Measurements from ENCODE around the gene AJM1.
"Not testable (repeated sequence)": the region's sequence is repeated elsewhere in the genome, so short reads cannot be mapped to it uniquely, and the experiment has no call there.

AJM1 gene

DNA sequence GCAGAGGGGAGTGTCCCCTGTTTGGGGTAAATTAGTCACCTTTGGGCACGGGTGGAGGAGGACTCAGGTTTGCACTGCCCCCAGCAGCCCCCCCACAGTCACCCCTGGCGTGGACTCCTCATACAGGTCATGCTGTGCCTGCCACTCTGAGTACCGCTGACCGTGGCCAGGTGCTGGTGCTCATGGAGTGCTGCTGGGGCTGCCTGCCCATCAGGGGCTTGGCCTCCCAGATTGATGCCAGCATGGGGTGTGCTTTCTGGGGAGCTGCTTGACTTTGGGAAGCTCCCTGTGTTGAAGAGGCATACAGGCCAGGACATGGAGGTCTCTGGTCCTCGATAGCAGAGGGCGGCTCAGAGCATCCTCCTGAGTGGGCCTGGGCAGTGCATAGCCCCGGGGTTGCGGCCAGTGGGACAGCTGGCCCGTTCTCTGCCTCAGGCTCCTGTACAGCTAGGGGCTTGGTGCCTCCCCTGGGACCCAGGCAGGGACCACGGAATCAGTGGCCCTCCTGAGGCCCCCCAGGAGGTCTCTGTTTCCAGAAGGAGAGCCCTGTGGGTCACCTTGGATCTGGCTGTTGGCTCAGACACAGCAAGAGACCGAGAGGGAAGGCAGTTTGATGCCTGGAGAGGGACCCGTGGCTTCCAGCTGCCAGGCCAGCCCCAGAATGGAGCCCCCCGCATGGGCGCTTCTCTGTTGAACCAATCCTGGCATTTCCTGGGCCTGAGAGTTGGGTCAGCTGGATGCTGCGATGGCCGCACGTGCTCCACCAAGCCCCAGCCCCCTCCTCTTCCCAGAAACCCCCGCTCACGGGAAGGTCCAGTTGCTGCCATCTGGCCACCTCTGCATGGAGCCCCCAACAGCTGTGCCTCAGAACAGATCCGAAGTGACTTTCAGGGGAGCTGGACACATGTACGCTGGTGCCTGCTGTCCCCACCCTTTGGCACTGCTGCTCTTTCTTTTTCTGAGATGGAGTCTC is 6.1 kb upstream of the AJM1 start:
- ATAC-seq = no peak
- TF ChIP-seq TCF4 (CRISPR knock-in tag; IDR thresholded peaks at IDR 0.05; ENCODE audit: borderline replicate concordance) = no peak
- TF ChIP-seq, protein P1, sequence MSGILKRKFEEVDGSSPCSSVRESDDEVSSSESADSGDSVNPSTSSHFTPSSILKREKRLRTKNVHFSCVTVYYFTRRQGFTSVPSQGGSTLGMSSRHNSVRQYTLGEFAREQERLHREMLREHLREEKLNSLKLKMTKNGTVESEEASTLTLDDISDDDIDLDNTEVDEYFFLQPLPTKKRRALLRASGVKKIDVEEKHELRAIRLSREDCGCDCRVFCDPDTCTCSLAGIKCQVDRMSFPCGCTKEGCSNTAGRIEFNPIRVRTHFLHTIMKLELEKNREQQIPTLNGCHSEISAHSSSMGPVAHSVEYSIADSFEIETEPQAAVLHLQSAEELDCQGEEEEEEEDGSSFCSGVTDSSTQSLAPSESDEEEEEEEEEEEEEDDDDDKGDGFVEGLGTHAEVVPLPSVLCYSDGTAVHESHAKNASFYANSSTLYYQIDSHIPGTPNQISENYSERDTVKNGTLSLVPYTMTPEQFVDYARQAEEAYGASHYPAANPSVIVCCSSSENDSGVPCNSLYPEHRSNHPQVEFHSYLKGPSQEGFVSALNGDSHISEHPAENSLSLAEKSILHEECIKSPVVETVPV (CRISPR knock-in tag; IDR thresholded peaks at IDR 0.05) = no peak
- TF ChIP-seq RARB (CRISPR knock-in tag; IDR thresholded peaks at IDR 0.05) = no peak
- TF ChIP-seq ZNF70 (CRISPR knock-in tag; IDR thresholded peaks at IDR 0.05) = no peak
- TF ChIP-seq, protein P2, sequence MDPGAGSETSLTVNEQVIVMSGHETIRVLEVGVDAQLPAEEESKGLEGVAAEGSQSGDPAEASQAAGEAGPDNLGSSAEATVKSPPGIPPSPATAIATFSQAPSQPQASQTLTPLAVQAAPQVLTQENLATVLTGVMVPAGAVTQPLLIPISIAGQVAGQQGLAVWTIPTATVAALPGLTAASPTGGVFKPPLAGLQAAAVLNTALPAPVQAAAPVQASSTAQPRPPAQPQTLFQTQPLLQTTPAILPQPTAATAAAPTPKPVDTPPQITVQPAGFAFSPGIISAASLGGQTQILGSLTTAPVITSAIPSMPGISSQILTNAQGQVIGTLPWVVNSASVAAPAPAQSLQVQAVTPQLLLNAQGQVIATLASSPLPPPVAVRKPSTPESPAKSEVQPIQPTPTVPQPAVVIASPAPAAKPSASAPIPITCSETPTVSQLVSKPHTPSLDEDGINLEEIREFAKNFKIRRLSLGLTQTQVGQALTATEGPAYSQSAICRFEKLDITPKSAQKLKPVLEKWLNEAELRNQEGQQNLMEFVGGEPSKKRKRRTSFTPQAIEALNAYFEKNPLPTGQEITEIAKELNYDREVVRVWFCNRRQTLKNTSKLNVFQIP (CRISPR knock-in tag; IDR thresholded peaks at IDR 0.05; ENCODE audit: borderline replicate concordance, low read depth) = no peak
- TF ChIP-seq, protein P3, sequence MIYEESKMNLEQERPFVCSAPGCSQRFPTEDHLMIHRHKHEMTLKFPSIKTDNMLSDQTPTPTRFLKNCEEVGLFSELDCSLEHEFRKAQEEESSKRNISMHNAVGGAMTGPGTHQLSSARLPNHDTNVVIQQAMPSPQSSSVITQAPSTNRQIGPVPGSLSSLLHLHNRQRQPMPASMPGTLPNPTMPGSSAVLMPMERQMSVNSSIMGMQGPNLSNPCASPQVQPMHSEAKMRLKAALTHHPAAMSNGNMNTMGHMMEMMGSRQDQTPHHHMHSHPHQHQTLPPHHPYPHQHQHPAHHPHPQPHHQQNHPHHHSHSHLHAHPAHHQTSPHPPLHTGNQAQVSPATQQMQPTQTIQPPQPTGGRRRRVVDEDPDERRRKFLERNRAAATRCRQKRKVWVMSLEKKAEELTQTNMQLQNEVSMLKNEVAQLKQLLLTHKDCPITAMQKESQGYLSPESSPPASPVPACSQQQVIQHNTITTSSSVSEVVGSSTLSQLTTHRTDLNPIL (CRISPR knock-in tag; IDR thresholded peaks at IDR 0.05; ENCODE audit: low read depth) = no peak
- no peak for TF ChIP-seq ZFP30 (CRISPR knock-in tag; IDR thresholded peaks at IDR 0.05)
- TF ChIP-seq TOX (CRISPR knock-in tag; IDR thresholded peaks at IDR 0.05; ENCODE audit: borderline replicate concordance) = no peak

DNA sequence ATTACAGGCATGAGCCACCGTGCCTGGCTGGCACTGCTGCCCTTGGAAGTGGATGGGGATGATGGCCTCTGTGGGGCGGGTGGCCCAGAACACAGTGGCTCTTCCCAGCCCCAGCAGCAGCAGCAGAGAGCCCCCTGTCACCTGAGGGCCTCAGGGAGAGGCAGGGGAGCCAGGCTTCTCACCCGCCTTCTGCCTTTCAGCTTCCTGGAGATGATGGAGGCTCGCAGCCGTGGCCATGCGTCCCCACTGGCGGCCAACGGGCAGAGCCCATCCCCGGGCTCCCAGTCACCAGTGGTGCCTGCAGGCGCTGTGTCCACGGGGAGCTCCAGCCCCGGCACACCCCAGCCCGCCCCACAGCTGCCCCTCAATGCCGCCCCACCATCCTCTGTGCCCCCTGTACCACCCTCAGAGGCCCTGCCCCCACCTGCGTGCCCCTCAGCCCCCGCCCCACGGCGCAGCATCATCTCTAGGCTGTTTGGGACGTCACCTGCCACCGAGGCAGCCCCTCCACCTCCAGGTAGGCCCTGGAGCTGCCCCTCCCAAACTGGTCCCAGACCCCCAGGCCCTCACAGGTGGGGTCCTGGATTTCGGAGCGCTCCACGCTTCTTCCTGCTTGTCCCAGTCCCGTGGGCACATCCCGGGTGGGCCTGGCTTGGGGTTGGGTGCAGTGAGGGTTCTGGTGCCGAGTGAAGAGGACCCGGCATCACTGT is 5.0 kb upstream of the AJM1 start:
- TF ChIP-seq ARNTL (CRISPR knock-in tag; IDR thresholded peaks at IDR 0.05; ENCODE audit: borderline replicate concordance, low read depth) (no peak), ZFP30 (CRISPR knock-in tag; IDR thresholded peaks at IDR 0.05) (no peak), ZFP3 (CRISPR knock-in tag; IDR thresholded peaks at IDR 0.05) (no peak), ZNF8 (CRISPR knock-in tag; IDR thresholded peaks at IDR 0.05) (no peak), BACH2 (CRISPR knock-in tag; IDR thresholded peaks at IDR 0.05; ENCODE audit: borderline replicate concordance) (no peak), GLIS3 (CRISPR knock-in tag; IDR thresholded peaks at IDR 0.05) (no peak), PPARA (CRISPR knock-in tag; IDR thresholded peaks at IDR 0.05; ENCODE audit: borderline replicate concordance) (no peak), ZNF565 (CRISPR knock-in tag; conservative IDR thresholded peaks at IDR 0.05; ENCODE audit: low read depth) (no peak), TOX (CRISPR knock-in tag; IDR thresholded peaks at IDR 0.05; ENCODE audit: borderline replicate concordance) (no peak), ZC3H10 (CRISPR knock-in tag; IDR thresholded peaks at IDR 0.05) (no peak), OSR1 (CRISPR knock-in tag; IDR thresholded peaks at IDR 0.05) (no peak), ISL1 (CRISPR knock-in tag; IDR thresholded peaks at IDR 0.05) (no peak), ZNF70 (CRISPR knock-in tag; IDR thresholded peaks at IDR 0.05) (no peak), CSDC2 (CRISPR knock-in tag; IDR thresholded peaks at IDR 0.05) (no peak), ESRRG (CRISPR knock-in tag; IDR thresholded peaks at IDR 0.05) (no peak), RARB (CRISPR knock-in tag; IDR thresholded peaks at IDR 0.05) (no peak)
- TF ChIP-seq, protein P4, sequence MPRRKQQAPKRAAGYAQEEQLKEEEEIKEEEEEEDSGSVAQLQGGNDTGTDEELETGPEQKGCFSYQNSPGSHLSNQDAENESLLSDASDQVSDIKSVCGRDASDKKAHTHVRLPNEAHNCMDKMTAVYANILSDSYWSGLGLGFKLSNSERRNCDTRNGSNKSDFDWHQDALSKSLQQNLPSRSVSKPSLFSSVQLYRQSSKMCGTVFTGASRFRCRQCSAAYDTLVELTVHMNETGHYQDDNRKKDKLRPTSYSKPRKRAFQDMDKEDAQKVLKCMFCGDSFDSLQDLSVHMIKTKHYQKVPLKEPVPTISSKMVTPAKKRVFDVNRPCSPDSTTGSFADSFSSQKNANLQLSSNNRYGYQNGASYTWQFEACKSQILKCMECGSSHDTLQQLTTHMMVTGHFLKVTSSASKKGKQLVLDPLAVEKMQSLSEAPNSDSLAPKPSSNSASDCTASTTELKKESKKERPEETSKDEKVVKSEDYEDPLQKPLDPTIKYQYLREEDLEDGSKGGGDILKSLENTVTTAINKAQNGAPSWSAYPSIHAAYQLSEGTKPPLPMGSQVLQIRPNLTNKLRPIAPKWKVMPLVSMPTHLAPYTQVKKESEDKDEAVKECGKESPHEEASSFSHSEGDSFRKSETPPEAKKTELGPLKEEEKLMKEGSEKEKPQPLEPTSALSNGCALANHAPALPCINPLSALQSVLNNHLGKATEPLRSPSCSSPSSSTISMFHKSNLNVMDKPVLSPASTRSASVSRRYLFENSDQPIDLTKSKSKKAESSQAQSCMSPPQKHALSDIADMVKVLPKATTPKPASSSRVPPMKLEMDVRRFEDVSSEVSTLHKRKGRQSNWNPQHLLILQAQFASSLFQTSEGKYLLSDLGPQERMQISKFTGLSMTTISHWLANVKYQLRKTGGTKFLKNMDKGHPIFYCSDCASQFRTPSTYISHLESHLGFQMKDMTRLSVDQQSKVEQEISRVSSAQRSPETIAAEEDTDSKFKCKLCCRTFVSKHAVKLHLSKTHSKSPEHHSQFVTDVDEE (CRISPR knock-in tag; IDR thresholded peaks at IDR 0.05) = no peak
- TF ChIP-seq, protein P3 (CRISPR knock-in tag; IDR thresholded peaks at IDR 0.05; ENCODE audit: low read depth) = no peak
- TF ChIP-seq, protein P1 (CRISPR knock-in tag; IDR thresholded peaks at IDR 0.05) = no peak
- TF ChIP-seq, protein P5, sequence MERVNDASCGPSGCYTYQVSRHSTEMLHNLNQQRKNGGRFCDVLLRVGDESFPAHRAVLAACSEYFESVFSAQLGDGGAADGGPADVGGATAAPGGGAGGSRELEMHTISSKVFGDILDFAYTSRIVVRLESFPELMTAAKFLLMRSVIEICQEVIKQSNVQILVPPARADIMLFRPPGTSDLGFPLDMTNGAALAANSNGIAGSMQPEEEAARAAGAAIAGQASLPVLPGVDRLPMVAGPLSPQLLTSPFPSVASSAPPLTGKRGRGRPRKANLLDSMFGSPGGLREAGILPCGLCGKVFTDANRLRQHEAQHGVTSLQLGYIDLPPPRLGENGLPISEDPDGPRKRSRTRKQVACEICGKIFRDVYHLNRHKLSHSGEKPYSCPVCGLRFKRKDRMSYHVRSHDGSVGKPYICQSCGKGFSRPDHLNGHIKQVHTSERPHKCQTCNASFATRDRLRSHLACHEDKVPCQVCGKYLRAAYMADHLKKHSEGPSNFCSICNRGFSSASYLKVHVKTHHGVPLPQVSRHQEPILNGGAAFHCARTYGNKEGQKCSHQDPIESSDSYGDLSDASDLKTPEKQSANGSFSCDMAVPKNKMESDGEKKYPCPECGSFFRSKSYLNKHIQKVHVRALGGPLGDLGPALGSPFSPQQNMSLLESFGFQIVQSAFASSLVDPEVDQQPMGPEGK (CRISPR knock-in tag; IDR thresholded peaks at IDR 0.05; ENCODE audit: borderline replicate concordance) = no peak
- no peak for ATAC-seq

DNA sequence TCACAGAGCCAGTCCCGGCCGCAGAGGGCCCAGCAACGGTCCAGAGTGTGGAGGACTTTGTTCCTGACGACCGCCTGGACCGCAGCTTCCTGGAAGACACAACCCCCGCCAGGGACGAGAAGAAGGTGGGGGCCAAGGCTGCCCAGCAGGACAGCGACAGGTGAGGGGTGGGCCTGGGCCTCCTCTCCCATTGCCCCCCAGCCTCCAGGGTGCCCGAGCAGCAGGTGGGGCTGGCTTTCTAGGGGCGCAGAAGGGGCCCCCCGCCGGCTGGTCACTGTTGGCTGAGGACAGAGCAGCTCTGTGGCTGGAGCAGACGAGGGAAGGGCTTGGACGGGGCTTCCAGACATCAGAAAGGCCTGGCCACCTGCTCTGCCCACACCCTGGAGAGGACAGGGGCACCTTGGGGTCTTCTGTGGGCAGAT is 4.4 kb upstream of the AJM1 start:
- not testable (repeated sequence) for ATAC-seq

Measured in SK-N-SH treated with all-trans-retinoic acid at 6 μM for 48 hours (cell line).